HepG2 (cell line): ENCODE results near the gene FITM1. TPM values are rescaled to one million over a fixed set of nuclear protein-coding genes. Genes with fewer than 3 reads are reported as not detected.
A peak's percentile ranks its signal among the peaks of the same experiment; 100 is the strongest.

ENCODE experiments used
- CBFB ChIP-seq: sonication (generic); formaldehyde crosslinking; IDR thresholded peaks from 2 replicates; pipeline ENCODE4 v1.4.0; 2020; ENCODE audit warnings: missing genetic modification reagents
- FOXA3 ChIP-seq: IDR thresholded peaks from 2 replicates; pipeline ENCODE4 v1.6.1; 2016; ENCODE audit warnings: missing genetic modification reagents, missing compliant biosample characterization
- FOXK2 ChIP-seq: fragments of 450-650 bp; IDR thresholded peaks from 2 replicates; pipeline ENCODE4 v1.6.1; 2016
- FOXO4 ChIP-seq: sonication (generic); formaldehyde crosslinking; conservative IDR thresholded peaks from 2 replicates; pipeline ENCODE4 v1.8.1; 2023; ENCODE audit warnings: missing genetic modification reagents
- GFI1 ChIP-seq: sonication (generic); formaldehyde crosslinking; IDR thresholded peaks from 2 replicates; pipeline ENCODE4 v1.5.0; 2020; ENCODE audit warnings: missing genetic modification reagents, mild to moderate bottlenecking, borderline replicate concordance
- ISL2 ChIP-seq: sonication (generic); formaldehyde crosslinking; IDR thresholded peaks from 2 replicates; pipeline ENCODE4 v1.5.0; 2020; ENCODE audit warnings: missing genetic modification reagents
- KIAA2018 ChIP-seq: sonication (generic); formaldehyde crosslinking; IDR thresholded peaks from 2 replicates; pipeline ENCODE4 v1.5.0; 2020; ENCODE audit warnings: mild to moderate bottlenecking, missing genetic modification reagents, borderline replicate concordance
- KLF11 ChIP-seq: IDR thresholded peaks from 2 replicates; pipeline ENCODE4 v1.6.1; 2016; ENCODE audit warnings: missing compliant biosample characterization
- PPARG ChIP-seq: conservative IDR thresholded peaks from 2 replicates; pipeline ENCODE4 v1.6.1; 2016; ENCODE audit warnings: missing biosample characterization, missing genetic modification reagents
- ZNF329 ChIP-seq: sonication (generic); formaldehyde crosslinking; IDR thresholded peaks from 2 replicates; pipeline ENCODE4 v1.9.0; 2021; ENCODE audit warnings: low read depth, mild to moderate bottlenecking, missing genetic modification reagents
- ZNF710 ChIP-seq: sonication (generic); formaldehyde crosslinking; IDR thresholded peaks from 2 replicates; pipeline ENCODE4 v1.5.0; 2020; ENCODE audit warnings: mild to moderate bottlenecking, missing genetic modification reagents, borderline replicate concordance
- polyA plus RNA-seq, 8 experiments: library from polyadenylated mRNA; depleted of rRNA in 3 of 8; stranded (reverse) in 7 of 8; unstranded in 1 of 8; fragments of >200 nt; fragmentation: Illumina TruSeq in 4 of 8; extraction: Trizol in 4 of 8; gene quantifications; 2 replicates each; pipeline versions ENCODE4 v1.2.1 to v1.2.3, GENCODE V29; 2011 to 2016; ENCODE audit warnings: low read depth in 4 of 8, missing spikeins in 1 of 8, mixed read lengths in 1 of 8; ENCODE audit not compliant: insufficient read depth in 1 of 8
- total RNA-seq, 5 experiments: library from RNA; depleted of rRNA; stranded (reverse); fragments of >200 nt; fragmentation: Illumina TruSeq; extraction: Trizol; gene quantifications; 2 replicates each; pipeline ENCODE4 v1.2.3, GENCODE V29; 2016; ENCODE audit warnings: low read depth in 1 of 5
- TF ChIP-seq, protein P1 (sequence below): IDR thresholded peaks from 2 replicates; pipeline ENCODE4 v1.6.1; 2016; ENCODE audit warnings: control low read depth
- TF ChIP-seq, protein P2 (sequence below): sonication (generic); formaldehyde crosslinking; conservative IDR thresholded peaks from 2 replicates; pipeline ENCODE4 v1.4.0; 2020; ENCODE audit warnings: missing genetic modification reagents

The FITM1 gene
- total and polyA plus RNA-seq, 2 of the 13 experiments (the other 11 are each of a cell fraction or from before 2014, with no cell fraction given): 2.7 to 5.8 TPM

- TF ChIP-seq, protein P1, sequence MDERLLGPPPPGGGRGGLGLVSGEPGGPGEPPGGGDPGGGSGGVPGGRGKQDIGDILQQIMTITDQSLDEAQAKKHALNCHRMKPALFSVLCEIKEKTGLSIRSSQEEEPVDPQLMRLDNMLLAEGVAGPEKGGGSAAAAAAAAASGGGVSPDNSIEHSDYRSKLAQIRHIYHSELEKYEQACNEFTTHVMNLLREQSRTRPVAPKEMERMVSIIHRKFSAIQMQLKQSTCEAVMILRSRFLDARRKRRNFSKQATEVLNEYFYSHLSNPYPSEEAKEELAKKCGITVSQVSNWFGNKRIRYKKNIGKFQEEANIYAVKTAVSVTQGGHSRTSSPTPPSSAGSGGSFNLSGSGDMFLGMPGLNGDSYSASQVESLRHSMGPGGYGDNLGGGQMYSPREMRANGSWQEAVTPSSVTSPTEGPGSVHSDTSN (CRISPR knock-in tag): 0 out of 2 replicates have a peak, but pooled peaks have one; percentile 2
- TF ChIP-seq ZNF710 (0 out of 2 replicates have a peak, but pooled peaks have one; percentile 1), PPARG (CRISPR knock-in tag) (peak; percentile 16; the same call in 1 of the 2 replicates), GFI1 (no peak), CBFB (CRISPR knock-in tag) (no peak), KLF11 (no peak), ISL2 (CRISPR knock-in tag) (no peak), FOXO4 (CRISPR knock-in tag) (no peak), KIAA2018 (CRISPR knock-in tag) (no peak; the same call in 1 of the 2 replicates), ZNF329 (CRISPR knock-in tag) (no peak), FOXA3 (CRISPR knock-in tag) (no peak), FOXK2 (no peak)
- TF ChIP-seq, protein P2, sequence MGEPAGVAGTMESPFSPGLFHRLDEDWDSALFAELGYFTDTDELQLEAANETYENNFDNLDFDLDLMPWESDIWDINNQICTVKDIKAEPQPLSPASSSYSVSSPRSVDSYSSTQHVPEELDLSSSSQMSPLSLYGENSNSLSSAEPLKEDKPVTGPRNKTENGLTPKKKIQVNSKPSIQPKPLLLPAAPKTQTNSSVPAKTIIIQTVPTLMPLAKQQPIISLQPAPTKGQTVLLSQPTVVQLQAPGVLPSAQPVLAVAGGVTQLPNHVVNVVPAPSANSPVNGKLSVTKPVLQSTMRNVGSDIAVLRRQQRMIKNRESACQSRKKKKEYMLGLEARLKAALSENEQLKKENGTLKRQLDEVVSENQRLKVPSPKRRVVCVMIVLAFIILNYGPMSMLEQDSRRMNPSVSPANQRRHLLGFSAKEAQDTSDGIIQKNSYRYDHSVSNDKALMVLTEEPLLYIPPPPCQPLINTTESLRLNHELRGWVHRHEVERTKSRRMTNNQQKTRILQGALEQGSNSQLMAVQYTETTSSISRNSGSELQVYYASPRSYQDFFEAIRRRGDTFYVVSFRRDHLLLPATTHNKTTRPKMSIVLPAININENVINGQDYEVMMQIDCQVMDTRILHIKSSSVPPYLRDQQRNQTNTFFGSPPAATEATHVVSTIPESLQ (CRISPR knock-in tag): no peak
Observed at GRCh38 chr14:24146978-24147760, 16.7 kb downstream of the FITM1 start, which contains the start of gene RNF31 (continued).
